D721Med (cell line): ENCODE measurements around the gene LRRC27.

Source experiments
- DNase-seq: peaks from one replicate; pipeline ENCODE4 v3.0.0; 2011; ENCODE audit warnings: low spot score; ENCODE audit not compliant: insufficient read length
- FAIRE-seq: peaks from 2 replicates; lab custom pipeline; 2011; peaks lifted over from hg19 to GRCh38; lab: Jason Lieb, UNC
- CTCF ChIP-seq: IDR thresholded peaks from 2 replicates; pipeline ENCODE4 v1.5.1; 2012; ENCODE audit warnings: mild to moderate bottlenecking, control low read depth; ENCODE audit not compliant: insufficient read depth; ENCODE audit errors: missing control alignments

LRRC27 gene

GRCh38 chr10:132393695-132394181, 61.7 kb downstream of the LRRC27 start:
- no peak for TF ChIP-seq CTCF
- FAIRE-seq = no peak
- no peak for DNase-seq

GRCh38 chr10:132394201-132394811, 62.3 kb downstream of the LRRC27 start:
- DNase-seq (no peak), FAIRE-seq (no peak)
- TF ChIP-seq CTCF = no peak

- FAIRE-seq = no peak
- TF ChIP-seq CTCF = no peak
These were observed 63.1 kb downstream of the LRRC27 start for GRCh38 chr10:132394936-132395703.

GRCh38 chr10:132395704-132396493, 63.9 kb downstream of the LRRC27 start:
- FAIRE-seq (no peak), DNase-seq (no peak)
- TF ChIP-seq CTCF = no peak

More at GRCh38 chr10:132394936-132395703, 63.1 kb downstream of the LRRC27 start:
- DNase-seq = no peak

DNA sequence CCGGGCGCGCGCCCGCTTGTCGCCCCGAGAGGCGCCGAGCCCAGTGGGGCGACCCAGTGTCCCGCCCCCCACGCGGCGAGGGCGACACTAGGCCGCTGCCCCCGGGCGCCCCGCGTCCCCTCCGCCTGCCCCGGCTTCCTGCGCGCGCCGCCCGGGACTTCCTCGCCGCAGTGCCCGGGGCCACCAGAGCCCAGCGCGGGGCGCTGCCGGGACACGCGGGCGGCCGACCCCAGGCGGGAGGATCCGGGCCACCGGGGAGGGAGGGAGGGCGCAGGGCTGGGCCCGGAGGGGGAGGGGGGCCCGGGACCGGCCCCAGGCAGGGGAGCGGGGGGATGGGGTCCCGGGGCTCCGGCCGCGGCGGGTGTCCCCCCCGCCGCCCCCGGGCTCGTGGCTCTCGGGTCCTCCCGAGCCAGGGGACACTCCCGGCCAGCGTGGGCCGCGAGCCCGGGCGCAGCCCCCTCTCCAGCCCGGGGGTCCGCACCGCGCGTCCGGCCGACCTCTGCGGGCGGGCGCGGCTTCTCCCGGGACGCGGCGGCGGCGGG, 64.6 kb downstream of the LRRC27 start:
- DNase-seq (no peak), FAIRE-seq (no peak)
- TF ChIP-seq CTCF = no peak

GRCh38 chr10:132397036-132397541, 65.1 kb downstream of the LRRC27 start, which contains the start of gene PWWP2B:
Gene PWWP2B, plus strand, starts transcription at chr10:132397200. Its CDS starts 27 bp downstream, at chr10:132397227.
- TF ChIP-seq CTCF = no peak
- DNase-seq = no peak
- FAIRE-seq = no peak
